Measurements from ENCODE around the gene ZYX. TPM values are rescaled to one million over a fixed set of nuclear protein-coding genes. Genes with fewer than 3 reads are reported as not detected.

Gene ZYX
- total and polyA plus RNA-seq, 9 of the 15 experiments (the other 6 are each of a cell fraction or from before 2014, with no cell fraction given): 1.8 to 130 (median 15.7) TPM

- ChIA-PET CTCF (ENCODE audit: low intra/inter-chr PET ratio) (interaction anchor here (0.6 to 1.5 kb wide), 2 partner anchors 36 to 136 kb away, joined by 4 read pairs; no protein-coding TSS in a partner anchor), POLR2A (interaction anchor here (0.6 to 4.0 kb wide), 13 partner anchors 10 to 125 kb away, joined by 3 to 29 read pairs (median 5); no protein-coding TSS in a partner anchor)
- H3K36me3 ChIP-seq (ENCODE audit: control insufficient read depth, insufficient read depth, low read length): peaks cover 26% of the 10 kb centered on the region; the same call in 2 of the 3 replicates
- no peaks in the 10 kb centered on the region for H3K9me3 ChIP-seq (replicated peaks; ENCODE audit: control insufficient read depth, insufficient read depth, low read depth, low read length)
- H3K27me3 ChIP-seq (ENCODE audit: control insufficient read depth in 2 of 2, insufficient read depth in 2 of 2, low read length in 2 of 2): peaks cover 0 to 7% of the 10 kb centered on the region in 2 experiments; a peak in 1 of 5 replicates
- peak; percentile 82 for FAIRE-seq
- under 1% methylated on average over 34 of the region's 35 CpGs for WGBS (ENCODE audit: insufficient coverage, low coverage, missing lambda C conversion rate)
- H2AFZ ChIP-seq (ENCODE audit: low read depth, low read length): peak overlapping the region; percentile 90
- H3K9ac ChIP-seq (ENCODE audit: insufficient read depth in 1 of 2, low read depth in 2 of 2, low read length in 2 of 2): peak overlapping the region; percentile 92 to 94
- peaks cover 21 to 31% of the 10 kb centered on the region in 2 experiments; a peak in 4 of 5 replicates for H3K4me1 ChIP-seq (replicated peaks in 1 of 2; ENCODE audit: control insufficient read depth in 2 of 2, insufficient read depth in 2 of 2, low read length in 2 of 2)
- peaks cover 12% of the 10 kb centered on the region for H3K79me2 ChIP-seq (ENCODE audit: control insufficient read depth, insufficient read depth, low read length)
- peak overlapping the region; percentile 94 for H3K27ac ChIP-seq (ENCODE audit: extremely low read depth, low read depth, low read length)
- peaks cover 11% of the 10 kb centered on the region for H3K9me1 ChIP-seq (ENCODE audit: control insufficient read depth, insufficient read depth, low read length)
- peak; percentile 80 for ATAC-seq
- intact Hi-C loops (cut with micrococcal nuclease): loop anchor here (1.0 to 5.0 kb wide), 2 partner anchors 33 to 36 kb away; no protein-coding TSS in a partner anchor
- H4K20me1 ChIP-seq (replicated peaks; ENCODE audit: control insufficient read depth, insufficient read depth, low read length): peaks cover 6% of the 10 kb centered on the region; the same call in 1 of the 2 replicates
- in situ Hi-C loops (cut with MboI): no loop called here
- peak; percentile 81 to 94 (median 88) for DNase-seq (ENCODE audit: extremely low read depth in 1 of 4, low spot score in 3 of 4)
- peak overlapping the region; percentile 83 for H3K4me2 ChIP-seq (ENCODE audit: insufficient read depth, low read length)
- peak overlapping the region; percentile 72 for H3K4me3 ChIP-seq
- no TSS peak for BruUV-seq (replicated peaks)
- no peak for TF ChIP-seq RCOR1 (IDR thresholded peaks at IDR 0.05; ENCODE audit: borderline replicate concordance in 1 of 2, low read depth in 2 of 2, low read length in 2 of 2)
- TF ChIP-seq ZNF311 (CRISPR knock-in tag; IDR thresholded peaks at IDR 0.05): no peak
- TF ChIP-seq TEAD1 (CRISPR knock-in tag; IDR thresholded peaks at IDR 0.05): peak in 1 of 2 experiments; percentile 66; a peak in 1 of 4 replicates
- TF ChIP-seq ZNF699 (CRISPR knock-in tag; IDR thresholded peaks at IDR 0.05; ENCODE audit: insufficient replicate concordance): no peak
- TF ChIP-seq ZNF512 (tag; IDR thresholded peaks at IDR 0.05): peak; percentile 64; the same call in 1 of the 2 replicates
- TF ChIP-seq MAFK (IDR thresholded peaks at IDR 0.05; ENCODE audit: low read length): no peak
- no peak for TF ChIP-seq CHD4 (IDR thresholded peaks at IDR 0.05; ENCODE audit: insufficient read depth, insufficient replicate concordance, low read depth, low read length, poor library complexity, severe bottlenecking)
- TF ChIP-seq MEF2D (tag; conservative IDR thresholded peaks at IDR 0.05; ENCODE audit: low read depth): no peak
- peak; percentile 62 to 69; a peak in 3 of 4 replicates for TF ChIP-seq NRF1 (conservative IDR thresholded peaks at IDR 0.05 in 1 of 2, IDR thresholded peaks at IDR 0.05 in 1 of 2)
- peak in 1 of 2 experiments; percentile 70; a peak in 1 of 4 replicates for TF ChIP-seq KDM4B (IDR thresholded peaks at IDR 0.05; ENCODE audit: borderline replicate concordance in 2 of 2, low read depth in 1 of 2)
- TF ChIP-seq RB1 (IDR thresholded peaks at IDR 0.05; ENCODE audit: low read depth): peak; percentile 69
- no peak for TF ChIP-seq ZNF717 (CRISPR knock-in tag; IDR thresholded peaks at IDR 0.05)
- TF ChIP-seq SREBF2 (CRISPR knock-in tag; IDR thresholded peaks at IDR 0.05): no peak
- no peak for TF ChIP-seq SMAD3 (CRISPR knock-in tag; conservative IDR thresholded peaks at IDR 0.05)
- TF ChIP-seq CREB3L1 (IDR thresholded peaks at IDR 0.05; ENCODE audit: borderline replicate concordance, low read depth): no peak
- 0 out of 2 replicates have a peak, but pooled peaks have one; percentile 11 for TF ChIP-seq SMARCE1 (IDR thresholded peaks at IDR 0.05)
- TF ChIP-seq ZNF134 (CRISPR knock-in tag; conservative IDR thresholded peaks at IDR 0.05): no peak
These were observed 892 bp upstream of the ZYX start for GRCh38 chr7:143380260-143380645.

Measured in K562 (cell line).